ENCODE results near the gene PDZD4. TPM values are rescaled to one million over a fixed set of nuclear protein-coding genes. Genes with fewer than 3 reads are reported as not detected.

PDZD4 gene
- total RNA-seq, 1 donor = under 0.01 TPM

DNA sequence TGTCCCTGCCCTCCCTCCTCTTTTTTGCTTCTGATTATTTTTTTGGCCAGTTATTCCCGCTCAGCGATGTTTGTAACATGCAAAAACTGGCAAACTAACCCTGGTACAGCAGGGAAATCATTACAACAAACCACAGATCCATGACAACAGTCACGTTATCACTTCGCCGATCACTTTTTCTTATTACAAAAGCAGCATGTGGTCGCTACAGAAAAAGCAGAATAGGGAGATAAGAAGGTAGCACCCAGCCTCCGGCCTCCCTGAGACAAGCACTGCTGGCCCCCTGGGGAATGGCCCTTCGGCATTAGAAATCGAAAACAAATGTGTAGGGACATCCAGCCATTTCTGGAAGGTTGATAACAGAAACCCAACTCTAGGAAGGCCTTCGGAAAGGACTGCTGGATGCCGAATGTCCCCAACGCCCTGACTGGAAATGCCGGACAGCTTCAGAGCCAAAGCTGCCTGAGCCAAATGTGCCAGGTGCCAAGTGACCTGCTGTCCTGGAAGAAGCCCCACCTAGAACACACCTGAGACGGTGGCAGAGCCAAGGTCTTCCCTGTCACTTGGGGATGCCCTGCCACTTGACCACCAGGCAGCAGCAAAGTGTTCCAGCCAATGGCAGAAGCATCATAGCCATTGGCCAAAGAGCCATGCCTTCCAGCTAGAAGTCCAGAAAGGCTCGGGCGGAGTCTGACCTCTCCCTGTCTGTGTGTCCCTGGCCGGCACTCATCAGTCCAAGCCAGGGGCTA, 39.1 kb downstream of the PDZD4 start:
- Histone ChIP-seq H3K4me3 (ENCODE audit: insufficient read depth, low read length) (no peak overlapping the region), H3K27ac (ENCODE audit: low read depth, low read length) (no peak overlapping the region), H3K4me1 (ENCODE audit: insufficient read depth, low read length) (peaks cover 13% of the 10 kb centered on the region), H3K4me2 (ENCODE audit: insufficient read depth, low read length) (no peak overlapping the region), H4K20me1 (ENCODE audit: insufficient read depth, low read length) (peaks cover 21% of the 10 kb centered on the region), H3K27me3 (ENCODE audit: insufficient read depth, low read length) (no peaks in the 10 kb centered on the region), H3K36me3 (ENCODE audit: insufficient read depth, low read length) (peaks cover 4% of the 10 kb centered on the region), H3K9me3 (ENCODE audit: low read depth, low read length) (no peaks in the 10 kb centered on the region), H3K79me2 (ENCODE audit: insufficient read depth, low read length) (peaks cover 61% of the 10 kb centered on the region), H2AFZ (ENCODE audit: low read length) (no peak overlapping the region)
- TF ChIP-seq, protein P1, sequence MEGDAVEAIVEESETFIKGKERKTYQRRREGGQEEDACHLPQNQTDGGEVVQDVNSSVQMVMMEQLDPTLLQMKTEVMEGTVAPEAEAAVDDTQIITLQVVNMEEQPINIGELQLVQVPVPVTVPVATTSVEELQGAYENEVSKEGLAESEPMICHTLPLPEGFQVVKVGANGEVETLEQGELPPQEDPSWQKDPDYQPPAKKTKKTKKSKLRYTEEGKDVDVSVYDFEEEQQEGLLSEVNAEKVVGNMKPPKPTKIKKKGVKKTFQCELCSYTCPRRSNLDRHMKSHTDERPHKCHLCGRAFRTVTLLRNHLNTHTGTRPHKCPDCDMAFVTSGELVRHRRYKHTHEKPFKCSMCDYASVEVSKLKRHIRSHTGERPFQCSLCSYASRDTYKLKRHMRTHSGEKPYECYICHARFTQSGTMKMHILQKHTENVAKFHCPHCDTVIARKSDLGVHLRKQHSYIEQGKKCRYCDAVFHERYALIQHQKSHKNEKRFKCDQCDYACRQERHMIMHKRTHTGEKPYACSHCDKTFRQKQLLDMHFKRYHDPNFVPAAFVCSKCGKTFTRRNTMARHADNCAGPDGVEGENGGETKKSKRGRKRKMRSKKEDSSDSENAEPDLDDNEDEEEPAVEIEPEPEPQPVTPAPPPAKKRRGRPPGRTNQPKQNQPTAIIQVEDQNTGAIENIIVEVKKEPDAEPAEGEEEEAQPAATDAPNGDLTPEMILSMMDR (IDR thresholded peaks at IDR 0.05; ENCODE audit: extremely low read depth, low read depth, low read length) = no peak
- no peak for DNase-seq (ENCODE audit: insufficient read length, low spot score, missing footprints)

DNA sequence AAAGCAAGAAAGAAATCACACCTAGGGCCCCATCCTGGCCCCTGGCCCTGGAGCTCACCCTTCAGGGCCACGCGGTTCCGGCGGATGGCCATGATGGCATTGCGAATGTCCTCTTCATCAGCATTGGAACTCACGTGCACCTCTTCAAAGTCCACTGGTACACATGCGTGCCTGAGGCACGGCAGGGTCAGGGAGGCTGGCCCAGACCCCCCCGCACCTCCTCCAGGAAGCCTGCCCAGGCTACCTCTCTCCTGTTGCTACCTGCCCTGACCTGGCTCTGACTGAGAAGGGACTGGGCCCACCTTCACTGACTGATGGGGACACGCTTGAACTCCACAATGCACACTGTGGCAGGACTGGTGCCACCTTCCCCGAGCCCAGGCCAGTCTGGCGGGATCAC, 40.7 kb downstream of the PDZD4 start:
- Histone ChIP-seq H3K4me2 (ENCODE audit: insufficient read depth, low read length) (no peak overlapping the region), H3K4me1 (ENCODE audit: insufficient read depth, low read length) (peaks cover 7% of the 10 kb centered on the region), H3K27ac (ENCODE audit: low read depth, low read length) (no peak overlapping the region), H2AFZ (ENCODE audit: low read length) (no peak overlapping the region), H3K27me3 (ENCODE audit: insufficient read depth, low read length) (no peaks in the 10 kb centered on the region), H3K4me3 (ENCODE audit: insufficient read depth, low read length) (no peak overlapping the region), H3K79me2 (ENCODE audit: insufficient read depth, low read length) (peaks cover 45% of the 10 kb centered on the region), H3K36me3 (ENCODE audit: insufficient read depth, low read length) (peaks cover 4% of the 10 kb centered on the region), H3K9me3 (ENCODE audit: low read depth, low read length) (no peaks in the 10 kb centered on the region), H4K20me1 (ENCODE audit: insufficient read depth, low read length) (peaks cover 12% of the 10 kb centered on the region)
- no peak for DNase-seq (ENCODE audit: insufficient read length, low spot score, missing footprints)
- TF ChIP-seq, protein P1 (IDR thresholded peaks at IDR 0.05; ENCODE audit: extremely low read depth, low read depth, low read length) = no peak

DNA sequence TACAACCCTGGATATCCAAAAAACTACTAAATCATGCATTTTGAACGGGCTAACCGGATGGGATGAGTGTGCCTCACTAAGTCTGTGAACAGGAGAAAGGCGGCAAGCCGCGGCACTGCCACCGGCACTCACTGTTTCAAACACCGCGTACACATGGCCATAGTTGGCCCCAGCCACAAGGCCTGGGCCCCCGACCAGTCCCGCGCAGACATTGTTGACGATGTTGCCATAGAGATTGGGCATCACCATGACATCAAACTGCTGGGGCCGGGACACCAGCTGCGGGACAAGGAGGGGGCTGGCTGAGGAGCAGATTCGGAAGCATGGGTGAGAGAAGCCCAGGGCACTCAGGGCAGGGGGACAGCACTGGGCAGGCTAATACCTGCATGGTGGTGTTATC, 43.7 kb downstream of the PDZD4 start:
- Histone ChIP-seq H3K4me1 (ENCODE audit: insufficient read depth, low read length) (no peaks in the 10 kb centered on the region), H3K27ac (ENCODE audit: low read depth, low read length) (no peak overlapping the region), H3K9me3 (ENCODE audit: low read depth, low read length) (no peaks in the 10 kb centered on the region), H2AFZ (ENCODE audit: low read length) (no peak overlapping the region), H4K20me1 (ENCODE audit: insufficient read depth, low read length) (peaks cover 6% of the 10 kb centered on the region), H3K4me3 (ENCODE audit: insufficient read depth, low read length) (no peak overlapping the region), H3K79me2 (ENCODE audit: insufficient read depth, low read length) (peaks cover 22% of the 10 kb centered on the region), H3K36me3 (ENCODE audit: insufficient read depth, low read length) (peaks cover 4% of the 10 kb centered on the region), H3K4me2 (ENCODE audit: insufficient read depth, low read length) (no peak overlapping the region), H3K27me3 (ENCODE audit: insufficient read depth, low read length) (no peaks in the 10 kb centered on the region)
- TF ChIP-seq, protein P1 (IDR thresholded peaks at IDR 0.05; ENCODE audit: extremely low read depth, low read depth, low read length) = no peak
- no peak for DNase-seq (ENCODE audit: insufficient read length, low spot score, missing footprints)

DNA sequence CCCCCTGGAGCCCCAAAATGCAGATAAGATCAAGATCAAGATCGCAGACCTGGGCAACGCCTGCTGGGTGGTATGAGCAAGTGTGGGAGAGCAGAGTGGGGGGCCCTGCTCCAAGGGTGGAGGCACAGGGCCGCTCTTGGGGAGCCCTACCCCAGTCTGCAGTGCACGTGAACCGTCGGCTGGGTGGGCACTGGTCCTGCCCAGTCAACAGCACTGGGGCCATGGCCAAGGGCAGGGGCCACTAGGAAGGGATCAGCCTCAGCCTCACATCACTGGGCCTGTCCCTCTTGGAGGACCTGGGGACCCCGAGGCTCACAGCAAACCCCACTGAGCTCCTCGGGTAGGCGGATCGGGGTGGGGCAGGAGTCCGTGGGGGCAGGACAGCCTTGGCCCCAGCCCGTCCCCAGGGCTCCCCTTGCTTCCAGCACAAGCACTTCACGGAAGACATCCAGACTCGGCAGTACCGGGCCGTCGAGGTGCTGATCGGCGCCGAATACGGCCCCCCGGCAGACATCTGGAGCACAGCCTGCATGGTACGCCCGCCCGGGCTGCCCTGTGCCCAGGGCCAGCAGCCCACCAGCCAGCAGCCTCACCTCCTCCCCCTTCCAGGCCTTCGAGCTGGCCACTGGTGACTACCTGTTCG, 45.9 kb downstream of the PDZD4 start:
- no peaks in the 10 kb centered on the region for H3K9me3 ChIP-seq (ENCODE audit: low read depth, low read length)
- TF ChIP-seq, protein P1 (IDR thresholded peaks at IDR 0.05; ENCODE audit: extremely low read depth, low read depth, low read length) = no peak
- no peaks in the 10 kb centered on the region for H4K20me1 ChIP-seq (ENCODE audit: insufficient read depth, low read length)
- H3K4me3 ChIP-seq (ENCODE audit: insufficient read depth, low read length) = no peak overlapping the region
- H3K27me3 ChIP-seq (ENCODE audit: insufficient read depth, low read length) = no peaks in the 10 kb centered on the region
- H3K4me1 ChIP-seq (ENCODE audit: insufficient read depth, low read length) = peaks cover 2% of the 10 kb centered on the region
- H3K79me2 ChIP-seq (ENCODE audit: insufficient read depth, low read length) = peaks cover under 1% of the 10 kb centered on the region
- H2AFZ ChIP-seq (ENCODE audit: low read length) = no peak overlapping the region
- H3K27ac ChIP-seq (ENCODE audit: low read depth, low read length) = no peak overlapping the region
- peaks cover 4% of the 10 kb centered on the region for H3K36me3 ChIP-seq (ENCODE audit: insufficient read depth, low read length)
- no peak for DNase-seq (ENCODE audit: insufficient read length, low spot score, missing footprints)
- H3K4me2 ChIP-seq (ENCODE audit: insufficient read depth, low read length) = no peak overlapping the region

Measured in osteoblast (primary cell).